Fibroblast of lung (primary cell): Measurements from ENCODE around the gene RNF125. TPM values are rescaled to one million over a fixed set of nuclear protein-coding genes. Genes with fewer than 3 reads are reported as not detected.
A peak's percentile ranks its signal among the peaks of the same experiment; 100 is the strongest.

Experiments used
- DNase-seq, 2 donors: peaks; one replicate each; pipeline versions ENCODE4 v3.0.0 to v3.0.0-alpha.2; 2010; ENCODE audit warnings: low read depth in 2 of 2
- H2AFZ ChIP-seq: 2 replicates; pipeline ENCODE4 v1.5.1; 2012; ENCODE audit warnings: low read length, control low read depth, inconsistent platforms
- H3K27ac ChIP-seq: 2 replicates; pipeline ENCODE4 v1.5.1; 2011; ENCODE audit warnings: low read length, control low read depth; ENCODE audit not compliant: insufficient read depth
- H3K27me3 ChIP-seq: 2 replicates; pipeline ENCODE4 v1.5.1; 2011; ENCODE audit warnings: mild to moderate bottlenecking, low read length; ENCODE audit not compliant: control insufficient read depth, insufficient read depth
- H3K36me3 ChIP-seq: 2 replicates; pipeline ENCODE4 v1.5.1; 2011; ENCODE audit warnings: low read length; ENCODE audit not compliant: control insufficient read depth, insufficient read depth
- H3K4me1 ChIP-seq: 2 replicates; pipeline ENCODE4 v1.5.1; 2011; ENCODE audit warnings: low read length; ENCODE audit not compliant: control insufficient read depth, insufficient read depth; ENCODE audit errors: extremely low read depth
- H3K4me2 ChIP-seq: 2 replicates; pipeline ENCODE4 v1.5.1; 2011; ENCODE audit warnings: low read length, control low read depth; ENCODE audit not compliant: insufficient read depth; ENCODE audit errors: extremely low read depth
- H3K4me3 ChIP-seq, 4 experiments: fragments of 200-600 bp in 1 of 4; sonication (generic) in 1 of 4; replicated peaks in 1 of 4; 2 replicates each; pipeline ENCODE4 v1.5.1; 2011 to 2016; ENCODE audit warnings: low read length in 4 of 4, low read depth in 3 of 4, mild to moderate bottlenecking in 3 of 4, control low read depth in 2 of 4, inconsistent platforms in 1 of 4, mixed read lengths in 1 of 4; ENCODE audit not compliant: insufficient read depth in 1 of 4; ENCODE audit errors: control extremely low read depth in 1 of 4
- H3K79me2 ChIP-seq: 2 replicates; pipeline ENCODE4 v1.5.1; 2012; ENCODE audit warnings: mild to moderate bottlenecking, low read length, inconsistent platforms; ENCODE audit not compliant: control insufficient read depth, insufficient read depth
- H3K9ac ChIP-seq: 2 replicates; pipeline ENCODE4 v1.5.1; 2011; ENCODE audit warnings: mild to moderate bottlenecking, low read length, control low read depth; ENCODE audit not compliant: insufficient read depth
- H3K9me3 ChIP-seq: 2 replicates; pipeline ENCODE4 v1.5.1; 2012; ENCODE audit warnings: low read depth, low read length; ENCODE audit not compliant: control insufficient read depth, insufficient read depth
- H4K20me1 ChIP-seq: 2 replicates; pipeline ENCODE4 v1.5.1; 2011; ENCODE audit warnings: low read length; ENCODE audit not compliant: control insufficient read depth, insufficient read depth; ENCODE audit errors: extremely low read depth
- EZH2 ChIP-seq: IDR thresholded peaks from 2 replicates; pipeline ENCODE4 v1.5.1; 2012; ENCODE audit warnings: low read length, control low read depth, mild to moderate bottlenecking; ENCODE audit errors: missing control alignments
- polyA plus RNA-seq, 2 donors: library from polyadenylated mRNA; depleted of rRNA in 1 of 2; stranded (reverse) in 1 of 2; unstranded in 1 of 2; fragments of >200 nt; gene quantifications; 2 replicates each; pipeline ENCODE4 v1.2.1, GENCODE V29; 2011 to 2012; ENCODE audit warnings: missing spikeins in 1 of 2
- total RNA-seq: library from RNA; depleted of rRNA; stranded (reverse); fragments of >200 nt; gene quantifications from 2 replicates; pipeline ENCODE4 v1.2.1, GENCODE V29; 2014
- TF ChIP-seq, protein P1 (sequence below), 2 donors: IDR thresholded peaks in 1 of 2; conservative IDR thresholded peaks in 1 of 2; 1 replicate in 1 of 2; 2 replicates in 1 of 2; pipeline ENCODE4 v1.5.1; 2011 to 2012; ENCODE audit warnings: low read length in 2 of 2, control low read depth in 1 of 2, inconsistent platforms in 1 of 2, low read depth in 1 of 2, mild to moderate bottlenecking in 1 of 2

The RNF125 gene
- total and polyA plus RNA-seq, 2 donors (not counting 1 experiment from before 2014, with no cell fraction given): 0.14 to 0.33 TPM

DNA sequence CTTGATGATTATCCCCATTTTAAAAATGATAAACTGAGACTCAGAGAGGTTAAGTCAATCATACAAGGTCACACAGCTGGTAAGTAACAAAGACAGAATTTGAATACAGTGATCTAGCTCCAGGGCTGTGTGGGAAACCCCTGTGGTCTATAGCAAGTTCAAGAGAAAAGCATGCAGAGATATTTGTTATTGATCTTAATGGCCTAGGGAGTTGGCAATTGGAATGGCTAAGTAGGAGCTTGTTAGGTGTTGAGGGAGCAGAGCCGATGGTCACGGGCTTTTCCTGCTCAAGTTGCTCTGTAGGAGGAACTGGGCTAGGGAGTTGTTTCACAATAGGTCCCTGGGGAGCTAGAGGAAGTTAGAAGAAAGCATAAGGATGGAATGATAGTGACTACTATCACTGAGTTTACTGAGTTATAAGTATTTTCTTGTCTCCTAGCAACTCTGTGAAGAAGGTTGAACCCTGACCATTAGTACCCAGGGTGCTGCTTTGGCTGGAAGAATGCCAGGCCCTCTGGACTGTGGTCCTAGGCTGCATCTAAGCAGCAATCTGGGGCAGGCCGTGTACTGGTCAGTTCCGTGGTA lies 30.0 kb downstream of the RNF125 start:
- no peaks in the 10 kb centered on the region for H3K27me3 ChIP-seq
- H3K27ac ChIP-seq: no peak overlapping the region
- no peaks in the 10 kb centered on the region for H3K79me2 ChIP-seq
- peak in 1 of 2 donors; percentile 33 for DNase-seq
- H2AFZ ChIP-seq: no peak overlapping the region
- H4K20me1 ChIP-seq: no peaks in the 10 kb centered on the region
- H3K4me1 ChIP-seq: no peaks in the 10 kb centered on the region
- H3K9me3 ChIP-seq: no peaks in the 10 kb centered on the region
- no peak overlapping the region for H3K9ac ChIP-seq
- no peak overlapping the region for H3K4me2 ChIP-seq
- TF ChIP-seq, protein P1, sequence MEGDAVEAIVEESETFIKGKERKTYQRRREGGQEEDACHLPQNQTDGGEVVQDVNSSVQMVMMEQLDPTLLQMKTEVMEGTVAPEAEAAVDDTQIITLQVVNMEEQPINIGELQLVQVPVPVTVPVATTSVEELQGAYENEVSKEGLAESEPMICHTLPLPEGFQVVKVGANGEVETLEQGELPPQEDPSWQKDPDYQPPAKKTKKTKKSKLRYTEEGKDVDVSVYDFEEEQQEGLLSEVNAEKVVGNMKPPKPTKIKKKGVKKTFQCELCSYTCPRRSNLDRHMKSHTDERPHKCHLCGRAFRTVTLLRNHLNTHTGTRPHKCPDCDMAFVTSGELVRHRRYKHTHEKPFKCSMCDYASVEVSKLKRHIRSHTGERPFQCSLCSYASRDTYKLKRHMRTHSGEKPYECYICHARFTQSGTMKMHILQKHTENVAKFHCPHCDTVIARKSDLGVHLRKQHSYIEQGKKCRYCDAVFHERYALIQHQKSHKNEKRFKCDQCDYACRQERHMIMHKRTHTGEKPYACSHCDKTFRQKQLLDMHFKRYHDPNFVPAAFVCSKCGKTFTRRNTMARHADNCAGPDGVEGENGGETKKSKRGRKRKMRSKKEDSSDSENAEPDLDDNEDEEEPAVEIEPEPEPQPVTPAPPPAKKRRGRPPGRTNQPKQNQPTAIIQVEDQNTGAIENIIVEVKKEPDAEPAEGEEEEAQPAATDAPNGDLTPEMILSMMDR (conservative IDR thresholded peaks at IDR 0.05 in 1 of 2, IDR thresholded peaks at IDR 0.05 in 1 of 2; ENCODE audit: low read depth in 1 of 2, low read length in 2 of 2): no peak
- no peak for TF ChIP-seq EZH2
- no peaks in the 10 kb centered on the region for H3K36me3 ChIP-seq
- no peak overlapping the region for H3K4me3 ChIP-seq

DNA sequence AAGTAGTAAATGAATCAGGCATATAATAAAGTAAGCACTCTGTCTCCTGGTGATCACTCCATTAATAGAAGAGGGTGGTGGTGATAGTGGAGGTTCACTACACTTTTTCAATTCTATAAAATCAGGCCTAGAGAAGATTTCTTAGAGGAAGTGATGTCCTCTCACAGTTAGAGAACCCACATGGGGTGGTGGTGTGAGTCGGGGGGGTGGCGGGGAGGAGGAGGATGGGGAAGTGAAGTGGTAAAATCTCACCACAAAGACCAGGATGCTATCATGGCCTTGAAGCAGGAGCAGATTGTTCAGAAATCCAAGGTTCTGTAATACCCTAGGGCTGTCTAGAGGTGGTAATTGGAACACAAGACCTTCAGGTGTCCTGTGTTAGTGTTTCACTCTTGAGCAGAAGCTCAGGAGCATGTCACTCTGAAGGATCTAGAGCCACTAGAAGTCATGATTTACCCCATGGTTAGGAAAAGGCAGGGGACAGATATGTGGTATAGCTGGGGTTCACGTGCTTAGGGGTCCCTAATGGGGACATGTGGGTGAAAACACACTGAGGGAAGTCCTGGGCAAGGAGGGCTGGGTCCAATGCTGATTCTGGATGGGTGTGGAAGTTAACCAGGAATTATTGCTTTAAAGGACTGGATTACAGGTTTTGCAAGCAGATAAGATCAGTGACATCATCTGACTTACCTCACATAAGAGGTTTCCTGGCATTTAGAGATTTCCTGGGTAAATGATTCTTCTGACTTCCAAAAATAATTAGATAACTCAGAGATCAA lies 31.0 kb downstream of the RNF125 start:
- no peak overlapping the region for H3K27ac ChIP-seq
- no peaks in the 10 kb centered on the region for H3K27me3 ChIP-seq
- no peak for TF ChIP-seq EZH2
- TF ChIP-seq, protein P1 (conservative IDR thresholded peaks at IDR 0.05 in 1 of 2, IDR thresholded peaks at IDR 0.05 in 1 of 2; ENCODE audit: low read depth in 1 of 2, low read length in 2 of 2): no peak
- H3K36me3 ChIP-seq: no peaks in the 10 kb centered on the region
- no peak overlapping the region for H3K4me3 ChIP-seq
- no peaks in the 10 kb centered on the region for H3K9me3 ChIP-seq
- no peaks in the 10 kb centered on the region for H4K20me1 ChIP-seq
- DNase-seq: peak in 1 of 2 donors; percentile 55
- no peaks in the 10 kb centered on the region for H3K4me1 ChIP-seq
- H3K4me2 ChIP-seq: no peak overlapping the region
- no peak overlapping the region for H2AFZ ChIP-seq
- no peaks in the 10 kb centered on the region for H3K79me2 ChIP-seq
- H3K9ac ChIP-seq: no peak overlapping the region

DNA sequence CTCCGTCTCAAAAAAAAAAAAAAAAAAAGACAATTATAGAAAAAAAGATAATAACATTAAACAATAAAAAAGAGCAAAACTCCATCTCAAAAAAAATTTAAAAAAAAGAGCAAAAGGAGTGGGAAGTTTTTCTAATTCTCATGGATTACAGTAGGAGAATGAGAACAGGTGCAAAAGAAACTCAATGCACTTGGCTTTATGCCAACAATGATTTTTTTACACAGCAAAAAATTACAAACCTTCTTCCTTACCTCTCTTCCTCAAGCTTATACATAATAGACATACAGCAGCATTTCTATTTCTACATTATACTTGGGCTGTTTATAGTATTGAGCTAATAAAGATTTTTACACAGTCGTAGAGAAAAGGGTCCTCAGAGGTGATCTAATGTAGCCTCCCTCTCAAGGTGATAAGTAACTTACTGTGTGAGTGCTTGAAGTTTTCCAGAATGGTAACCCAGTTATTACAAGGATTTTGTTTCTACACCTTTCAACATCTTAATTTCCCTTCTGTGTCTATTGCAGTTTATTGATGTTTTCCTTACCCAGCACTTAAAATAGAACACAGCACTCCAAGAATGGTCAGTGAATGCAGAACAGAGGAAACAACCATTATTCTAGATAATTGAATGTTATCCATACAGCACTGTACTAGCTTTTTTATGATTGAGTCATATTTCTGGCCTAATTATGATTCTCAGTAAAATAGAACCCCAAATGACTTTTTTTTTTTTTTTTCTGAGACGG lies 38.2 kb downstream of the RNF125 start:
- H3K4me1 ChIP-seq: no peaks in the 10 kb centered on the region
- H3K79me2 ChIP-seq: no peaks in the 10 kb centered on the region
- no peak for DNase-seq
- H3K9me3 ChIP-seq: no peaks in the 10 kb centered on the region
- TF ChIP-seq, protein P1 (conservative IDR thresholded peaks at IDR 0.05 in 1 of 2, IDR thresholded peaks at IDR 0.05 in 1 of 2; ENCODE audit: low read depth in 1 of 2, low read length in 2 of 2): no peak
- no peak for TF ChIP-seq EZH2
- H3K9ac ChIP-seq: no peak overlapping the region
- H4K20me1 ChIP-seq: no peaks in the 10 kb centered on the region
- H3K27ac ChIP-seq: no peak overlapping the region
- H2AFZ ChIP-seq: no peak overlapping the region
- H3K36me3 ChIP-seq: no peaks in the 10 kb centered on the region
- H3K4me3 ChIP-seq: no peak overlapping the region
- no peak overlapping the region for H3K4me2 ChIP-seq
- no peaks in the 10 kb centered on the region for H3K27me3 ChIP-seq
